OCI-LY3 (cell line): ENCODE results near the gene PGAP6.
"Not testable (repeated sequence)": the region's sequence is repeated elsewhere in the genome, so short reads cannot be mapped to it uniquely, and the experiment has no call there.

ENCODE experiments used
- H2AFZ ChIP-seq: fragments of 200-600, 300-600 bp; shearing (Covaris generic); 2 replicates; pipeline ENCODE4 v1.6.0; 2014; ENCODE audit warnings: antibody characterized with exemption, low read depth, low read length
- H3K27ac ChIP-seq: fragments of 200-600, 300-600 bp; sonication (generic); 2 replicates; pipeline ENCODE4 v1.5.1; 2014; ENCODE audit warnings: mild to moderate bottlenecking, low read length, moderate library complexity, mixed read lengths
- H3K27me3 ChIP-seq: fragments of 200-600, 300-600 bp; sonication (generic); 2 replicates; pipeline ENCODE4 v1.6.1; 2014; ENCODE audit warnings: low read depth, low read length, mixed read lengths
- H3K36me3 ChIP-seq: fragments of 200-600, 300-600 bp; sonication (generic); replicated peaks from 2 replicates; pipeline ENCODE3; 2014; ENCODE audit warnings: low read depth, low read length, mixed read lengths
- H3K4me1 ChIP-seq: fragments of 300-600, 200-600 bp; sonication (generic); 2 replicates; pipeline ENCODE4 v1.6.1; 2014; ENCODE audit warnings: low read length, mixed read lengths
- H3K4me2 ChIP-seq: fragments of 200-600, 300-600 bp; sonication (generic); 2 replicates; pipeline ENCODE4 v1.6.1; 2014; ENCODE audit warnings: low read length, mixed read lengths
- H3K4me3 ChIP-seq: fragments of 300-600, 200-600 bp; sonication (generic); 2 replicates; pipeline ENCODE4 v1.5.1; 2014; ENCODE audit warnings: antibody characterized with exemption, mild to moderate bottlenecking, low read length, moderate library complexity
- H3K79me2 ChIP-seq: fragments of 300-600, 200-600 bp; shearing (Covaris generic); 2 replicates; pipeline ENCODE4 v1.6.1; 2014; ENCODE audit warnings: mild to moderate bottlenecking, low read length, mixed read lengths
- H3K9ac ChIP-seq: fragments of 300-600, 200-600 bp; shearing (Covaris generic); 2 replicates; pipeline ENCODE4 v1.6.0; 2014; ENCODE audit warnings: mild to moderate bottlenecking, low read length, moderate library complexity
- H3K9me3 ChIP-seq: fragments of 200-600, 300-600 bp; shearing (Covaris generic); 2 replicates; pipeline ENCODE4 v1.6.1; 2014; ENCODE audit warnings: low read length, mixed read lengths; ENCODE audit not compliant: insufficient read depth
- H4K20me1 ChIP-seq: fragments of 200-600, 300-600 bp; sonication (generic); 2 replicates; pipeline ENCODE4 v1.6.1; 2016; ENCODE audit warnings: low read length, mixed read lengths; ENCODE audit not compliant: insufficient read depth
- CTCF ChIP-seq: fragments of 200-600, 300-600 bp; sonication (generic); IDR thresholded peaks from 2 replicates; pipeline ENCODE4 v1.5.1; 2014; ENCODE audit warnings: antibody characterized with exemption, low read length, low read depth
- EZH2phosphoT487 ChIP-seq: fragments of 200-600 bp; shearing (Covaris generic); IDR thresholded peaks from 2 replicates; pipeline ENCODE4 v1.6.1; 2018; ENCODE audit warnings: antibody characterized with exemption, mixed run types, low read depth

PGAP6 gene

GRCh38 chr16:336269-336668, 45.5 kb downstream of the PGAP6 start:
- Histone ChIP-seq H3K9ac (no peak overlapping the region), H3K4me3 (no peak overlapping the region), H3K4me2 (no peak overlapping the region), H2AFZ (no peak overlapping the region), H3K36me3 (no peaks in the 10 kb centered on the region), H3K9me3 (no peaks in the 10 kb centered on the region), H4K20me1 (peaks cover 47% of the 10 kb centered on the region), H3K79me2 (peaks cover 81% of the 10 kb centered on the region), H3K27me3 (no peaks in the 10 kb centered on the region), H3K4me1 (no peaks in the 10 kb centered on the region), H3K27ac (no peak overlapping the region)
- TF ChIP-seq CTCF (no peak), EZH2phosphoT487 (no peak)

- not testable (repeated sequence) for H3K9ac ChIP-seq, H3K4me2 ChIP-seq, H3K36me3 ChIP-seq, H3K9me3 ChIP-seq, H3K4me3 ChIP-seq, H3K27me3 ChIP-seq, H3K4me1 ChIP-seq, H2AFZ ChIP-seq, H3K27ac ChIP-seq
- peaks cover 47% of the 10 kb centered on the region for H4K20me1 ChIP-seq
- peaks cover 79% of the 10 kb centered on the region for H3K79me2 ChIP-seq
Observed at GRCh38 chr16:334861-335632, 46.7 kb downstream of the PGAP6 start.

GRCh38 chr16:334164-334832, 47.5 kb downstream of the PGAP6 start:
- not testable (repeated sequence) for H3K36me3 ChIP-seq, H3K4me1 ChIP-seq, H3K27ac ChIP-seq, H2AFZ ChIP-seq, H3K27me3 ChIP-seq, H3K4me3 ChIP-seq, H3K9me3 ChIP-seq, H3K4me2 ChIP-seq, H3K9ac ChIP-seq
- peaks cover 42% of the 10 kb centered on the region for H4K20me1 ChIP-seq
- peaks cover 72% of the 10 kb centered on the region for H3K79me2 ChIP-seq

- peaks cover 72% of the 10 kb centered on the region for H3K79me2 ChIP-seq
- H3K36me3 ChIP-seq: no peaks in the 10 kb centered on the region
- H2AFZ ChIP-seq: no peak overlapping the region
- H3K27me3 ChIP-seq: no peaks in the 10 kb centered on the region
- H4K20me1 ChIP-seq: peaks cover 40% of the 10 kb centered on the region
- TF ChIP-seq EZH2phosphoT487 (no peak), CTCF (no peak)
- no peaks in the 10 kb centered on the region for H3K4me1 ChIP-seq
- H3K9ac ChIP-seq: no peak overlapping the region
- H3K9me3 ChIP-seq: no peaks in the 10 kb centered on the region
- H3K4me3 ChIP-seq: no peak overlapping the region
- no peak overlapping the region for H3K27ac ChIP-seq
- no peak overlapping the region for H3K4me2 ChIP-seq
Observed at GRCh38 chr16:333406-334094, 48.2 kb downstream of the PGAP6 start.

- H2AFZ ChIP-seq, H3K4me1 ChIP-seq, H3K9ac ChIP-seq, H3K4me2 ChIP-seq, H3K9me3 ChIP-seq, H3K36me3 ChIP-seq, H3K27ac ChIP-seq, H3K27me3 ChIP-seq, H3K4me3 ChIP-seq: not testable (repeated sequence)
- H4K20me1 ChIP-seq: peaks cover 36% of the 10 kb centered on the region
- H3K79me2 ChIP-seq: peaks cover 58% of the 10 kb centered on the region
Observed at GRCh38 chr16:331181-331814, 50.5 kb downstream of the PGAP6 start.
